ENCODE data around the gene MRTFA. TPM values are rescaled to one million over a fixed set of nuclear protein-coding genes. Genes with fewer than 3 reads are reported as not detected.
A peak's percentile ranks its signal among the peaks of the same experiment; 100 is the strongest.

Gene MRTFA
- total and polyA plus RNA-seq, 2 of the 13 experiments (the other 11 are each of a cell fraction or from before 2014, with no cell fraction given) = 2.4 to 8.2 TPM

- no peak for TF ChIP-seq ZNF224 (CRISPR knock-in tag; IDR thresholded peaks at IDR 0.05)
- TF ChIP-seq, protein P1, sequence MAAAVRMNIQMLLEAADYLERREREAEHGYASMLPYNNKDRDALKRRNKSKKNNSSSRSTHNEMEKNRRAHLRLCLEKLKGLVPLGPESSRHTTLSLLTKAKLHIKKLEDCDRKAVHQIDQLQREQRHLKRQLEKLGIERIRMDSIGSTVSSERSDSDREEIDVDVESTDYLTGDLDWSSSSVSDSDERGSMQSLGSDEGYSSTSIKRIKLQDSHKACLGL (CRISPR knock-in tag; IDR thresholded peaks at IDR 0.05) = no peak
- TF ChIP-seq XBP1 (CRISPR knock-in tag; IDR thresholded peaks at IDR 0.05) = no peak
- no peak for TF ChIP-seq MIER2 (CRISPR knock-in tag; IDR thresholded peaks at IDR 0.05)
- TF ChIP-seq RARA (CRISPR knock-in tag; IDR thresholded peaks at IDR 0.05) = peak; percentile 84
- TF ChIP-seq MEIS2 (CRISPR knock-in tag; IDR thresholded peaks at IDR 0.05) = no peak
- TF ChIP-seq MXD4 (CRISPR knock-in tag; IDR thresholded peaks at IDR 0.05) = 0 out of 2 replicates have a peak, but pooled peaks have one; percentile 21
- no peak for TF ChIP-seq ZNF598 (CRISPR knock-in tag; IDR thresholded peaks at IDR 0.05; ENCODE audit: borderline replicate concordance)
- TF ChIP-seq ZFP36L1 (CRISPR knock-in tag; IDR thresholded peaks at IDR 0.05) = no peak
- TF ChIP-seq, protein P2, sequence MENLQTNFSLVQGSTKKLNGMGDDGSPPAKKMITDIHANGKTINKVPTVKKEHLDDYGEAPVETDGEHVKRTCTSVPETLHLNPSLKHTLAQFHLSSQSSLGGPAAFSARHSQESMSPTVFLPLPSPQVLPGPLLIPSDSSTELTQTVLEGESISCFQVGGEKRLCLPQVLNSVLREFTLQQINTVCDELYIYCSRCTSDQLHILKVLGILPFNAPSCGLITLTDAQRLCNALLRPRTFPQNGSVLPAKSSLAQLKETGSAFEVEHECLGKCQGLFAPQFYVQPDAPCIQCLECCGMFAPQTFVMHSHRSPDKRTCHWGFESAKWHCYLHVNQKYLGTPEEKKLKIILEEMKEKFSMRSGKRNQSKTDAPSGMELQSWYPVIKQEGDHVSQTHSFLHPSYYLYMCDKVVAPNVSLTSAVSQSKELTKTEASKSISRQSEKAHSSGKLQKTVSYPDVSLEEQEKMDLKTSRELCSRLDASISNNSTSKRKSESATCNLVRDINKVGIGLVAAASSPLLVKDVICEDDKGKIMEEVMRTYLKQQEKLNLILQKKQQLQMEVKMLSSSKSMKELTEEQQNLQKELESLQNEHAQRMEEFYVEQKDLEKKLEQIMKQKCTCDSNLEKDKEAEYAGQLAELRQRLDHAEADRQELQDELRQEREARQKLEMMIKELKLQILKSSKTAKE (CRISPR knock-in tag; IDR thresholded peaks at IDR 0.05; ENCODE audit: borderline replicate concordance) = peak; percentile 20; the same call in 1 of the 2 replicates
- TF ChIP-seq TAF1 (CRISPR knock-in tag; IDR thresholded peaks at IDR 0.05) = no peak
- TF ChIP-seq, protein P3, sequence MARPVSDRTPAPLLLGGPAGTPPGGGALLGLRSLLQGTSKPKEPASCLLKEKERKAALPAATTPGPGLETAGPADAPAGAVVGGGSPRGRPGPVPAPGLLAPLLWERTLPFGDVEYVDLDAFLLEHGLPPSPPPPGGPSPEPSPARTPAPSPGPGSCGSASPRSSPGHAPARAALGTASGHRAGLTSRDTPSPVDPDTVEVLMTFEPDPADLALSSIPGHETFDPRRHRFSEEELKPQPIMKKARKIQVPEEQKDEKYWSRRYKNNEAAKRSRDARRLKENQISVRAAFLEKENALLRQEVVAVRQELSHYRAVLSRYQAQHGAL (CRISPR knock-in tag; IDR thresholded peaks at IDR 0.05; ENCODE audit: not compliant biosample characterization) = no peak
- no peak for TF ChIP-seq ZSCAN12 (CRISPR knock-in tag; IDR thresholded peaks at IDR 0.05)
- TF ChIP-seq ZNF414 (CRISPR knock-in tag; IDR thresholded peaks at IDR 0.05) = no peak
- TF ChIP-seq ZNF567 (CRISPR knock-in tag; IDR thresholded peaks at IDR 0.05; ENCODE audit: borderline replicate concordance) = no peak
- TF ChIP-seq ZNF121 (CRISPR knock-in tag; IDR thresholded peaks at IDR 0.05) = peak; percentile 99
- TF ChIP-seq, protein P4, sequence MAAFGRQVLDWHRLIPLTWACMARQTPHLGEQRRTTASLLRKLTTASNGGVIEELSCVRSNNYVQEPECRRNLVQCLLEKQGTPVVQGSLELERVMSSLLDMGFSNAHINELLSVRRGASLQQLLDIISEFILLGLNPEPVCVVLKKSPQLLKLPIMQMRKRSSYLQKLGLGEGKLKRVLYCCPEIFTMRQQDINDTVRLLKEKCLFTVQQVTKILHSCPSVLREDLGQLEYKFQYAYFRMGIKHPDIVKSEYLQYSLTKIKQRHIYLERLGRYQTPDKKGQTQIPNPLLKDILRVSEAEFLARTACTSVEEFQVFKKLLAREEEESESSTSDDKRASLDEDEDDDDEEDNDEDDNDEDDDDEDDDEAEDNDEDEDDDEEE (CRISPR knock-in tag; IDR thresholded peaks at IDR 0.05) = no peak
- no peak for TF ChIP-seq ZNF780A (CRISPR knock-in tag; IDR thresholded peaks at IDR 0.05)
- TF ChIP-seq ZNF512 (CRISPR knock-in tag; IDR thresholded peaks at IDR 0.05) = no peak
- no peak for TF ChIP-seq SPEN (CRISPR knock-in tag; IDR thresholded peaks at IDR 0.05; ENCODE audit: low read depth)
- TF ChIP-seq TAF15 (IDR thresholded peaks at IDR 0.05; ENCODE audit: low read depth, low read length, poor library complexity, severe bottlenecking) = no peak
- TF ChIP-seq FOXP1 (IDR thresholded peaks at IDR 0.05) = no peak
- peak; percentile 57; the same call in 1 of the 2 replicates for TF ChIP-seq FOXP1 (CRISPR knock-in tag; IDR thresholded peaks at IDR 0.05)
- TF ChIP-seq, protein P5, sequence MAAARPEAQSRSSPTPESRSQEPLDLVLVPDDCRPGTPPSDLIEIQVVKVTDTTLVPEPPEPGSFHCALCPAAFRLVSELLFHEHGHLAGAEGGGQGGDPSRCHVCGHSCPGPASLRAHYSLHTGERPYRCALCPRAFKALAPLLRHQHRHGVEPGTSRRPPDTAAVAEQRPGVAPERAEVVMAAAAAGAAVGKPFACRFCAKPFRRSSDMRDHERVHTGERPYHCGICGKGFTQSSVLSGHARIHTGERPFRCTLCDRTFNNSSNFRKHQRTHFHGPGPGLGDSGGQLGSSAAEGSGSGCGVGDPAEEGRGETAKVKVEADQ (CRISPR knock-in tag; IDR thresholded peaks at IDR 0.05; ENCODE audit: borderline replicate concordance) = no peak
- TF ChIP-seq ZKSCAN8 (CRISPR knock-in tag; IDR thresholded peaks at IDR 0.05; ENCODE audit: borderline replicate concordance) = peak; percentile 27; the same call in 1 of the 2 replicates
Observed at GRCh38 chr22:40588726-40589125, 47.8 kb downstream of the MRTFA start (continued).

Data from HepG2 (cell line).